ENCODE measurements around the gene UBE3C. TPM values are rescaled to one million over a fixed set of nuclear protein-coding genes. Genes with fewer than 3 reads are reported as not detected.
"Not testable (repeated sequence)": the region's sequence is repeated elsewhere in the genome, so short reads cannot be mapped to it uniquely, and the experiment has no call there.

Gene UBE3C
- total and polyA plus RNA-seq, 5 donors = 22.0 to 59.7 (median 52.7) TPM

- H3K4me3 ChIP-seq (ENCODE audit: low read length); H3K9me3 ChIP-seq (ENCODE audit: control insufficient read depth, low read length); H3K27me3 ChIP-seq (ENCODE audit: control insufficient read depth, insufficient read depth); ATAC-seq; H3K27ac ChIP-seq (ENCODE audit: low read length); intact Hi-C loops (cut with DNase I); DNase-seq; H3K4me1 ChIP-seq (ENCODE audit: control insufficient read depth, insufficient read depth, low read length): not testable (repeated sequence)
- 81% methylated on average over 2 of the region's 2 CpGs for WGBS
Measured at GRCh38 chr7:157130849-157131248, 7.9 kb upstream of the UBE3C start.

DNA sequence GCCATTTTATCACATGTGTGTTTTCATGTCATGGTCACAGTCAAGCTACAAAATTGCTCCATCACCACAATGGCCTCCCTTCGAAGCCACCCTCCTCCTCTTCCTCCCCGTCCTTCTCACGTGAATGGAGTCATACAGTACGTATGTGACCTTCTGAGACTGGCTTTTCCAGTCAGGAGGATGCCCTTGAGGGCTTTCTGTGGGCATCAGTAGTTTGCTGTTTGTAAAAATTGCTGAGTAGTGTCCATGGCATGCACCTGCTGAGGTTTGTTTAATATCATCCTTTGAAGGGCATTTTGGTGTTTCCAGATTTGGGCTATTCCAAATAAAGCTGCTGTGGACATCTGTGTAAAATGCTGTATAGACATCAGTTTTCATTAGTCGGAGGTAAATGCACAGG is 5.9 kb upstream of the UBE3C start:
- 78% methylated on average over 5 of the region's 5 CpGs for WGBS
- H3K4me1 ChIP-seq (ENCODE audit: control insufficient read depth, insufficient read depth, low read length) = no peaks in the 10 kb centered on the region
- H3K27ac ChIP-seq (ENCODE audit: low read length) = no peak overlapping the region
- intact Hi-C loops (cut with DNase I) = no loop called here
- no peaks in the 10 kb centered on the region for H3K9me3 ChIP-seq (ENCODE audit: control insufficient read depth, low read length)
- H3K4me3 ChIP-seq (ENCODE audit: low read length) = no peak overlapping the region
- H3K27me3 ChIP-seq (ENCODE audit: control insufficient read depth, insufficient read depth) = no peaks in the 10 kb centered on the region
- DNase-seq = no peak
- ATAC-seq = no peak

DNA sequence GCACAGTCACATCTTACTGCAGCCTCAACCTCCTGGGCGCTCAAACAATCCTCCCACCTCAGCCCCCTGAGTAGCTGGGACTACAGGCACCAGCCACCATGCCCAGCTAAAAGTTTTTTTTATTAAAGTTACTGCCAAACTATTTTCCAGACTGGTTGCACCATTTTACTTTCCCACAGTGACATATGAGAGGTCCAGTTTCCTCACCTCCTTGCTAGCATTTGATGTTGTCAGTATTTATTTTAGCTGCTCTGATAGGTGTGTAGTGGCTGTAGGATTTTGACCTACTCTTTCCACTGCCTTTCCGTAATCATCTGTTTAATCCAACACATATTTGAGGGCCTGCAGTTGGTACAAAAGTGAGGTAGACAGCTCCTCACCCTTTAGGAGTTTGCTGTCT is 5.4 kb upstream of the UBE3C start:
- H3K27me3 ChIP-seq (ENCODE audit: control insufficient read depth, insufficient read depth) = no peaks in the 10 kb centered on the region
- no peak overlapping the region for H3K4me3 ChIP-seq (ENCODE audit: low read length)
- H3K9me3 ChIP-seq (ENCODE audit: control insufficient read depth, low read length) = no peaks in the 10 kb centered on the region
- intact Hi-C loops (cut with DNase I) = no loop called here
- no peak for DNase-seq
- ATAC-seq = no peak
- no peaks in the 10 kb centered on the region for H3K4me1 ChIP-seq (ENCODE audit: control insufficient read depth, insufficient read depth, low read length)
- WGBS = 94% methylated on average over 2 of the region's 2 CpGs
- H3K27ac ChIP-seq (ENCODE audit: low read length) = no peak overlapping the region

DNA sequence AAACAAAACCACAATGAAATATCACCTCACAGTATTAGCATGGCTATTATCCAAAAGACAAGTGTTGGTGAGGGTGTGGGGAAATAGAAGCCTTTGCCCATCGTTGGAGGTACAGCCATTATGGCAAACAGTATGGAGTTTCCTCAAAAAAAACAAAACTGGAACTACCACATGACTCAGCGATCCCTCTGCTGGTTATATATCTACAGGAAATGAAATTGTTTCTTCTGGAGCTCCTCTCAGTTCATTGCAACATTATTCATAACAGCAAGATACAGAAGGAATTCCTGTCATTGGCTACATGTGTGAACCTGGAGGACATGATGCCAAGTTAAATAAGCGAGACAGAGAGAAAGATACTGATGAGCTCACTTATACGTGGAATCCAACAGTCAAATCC is 2.4 kb upstream of the UBE3C start:
- DNase-seq = no peak
- H3K27me3 ChIP-seq (ENCODE audit: control insufficient read depth, insufficient read depth) = no peaks in the 10 kb centered on the region
- no peaks in the 10 kb centered on the region for H3K9me3 ChIP-seq (ENCODE audit: control insufficient read depth, low read length)
- no peak for ATAC-seq
- no peak overlapping the region for H3K4me3 ChIP-seq (ENCODE audit: low read length)
- peaks cover 6% of the 10 kb centered on the region for H3K4me1 ChIP-seq (ENCODE audit: control insufficient read depth, insufficient read depth, low read length)
- WGBS = 12% methylated on average over 4 of the region's 4 CpGs
- intact Hi-C loops (cut with DNase I) = no loop called here
- no peak overlapping the region for H3K27ac ChIP-seq (ENCODE audit: low read length)

- peak overlapping the region; percentile 70 for H3K27ac ChIP-seq (ENCODE audit: low read length)
- 40% methylated on average over 5 of the region's 5 CpGs for WGBS
- ATAC-seq = no peak
- intact Hi-C loops (cut with DNase I) = no loop called here
- peaks cover 6% of the 10 kb centered on the region for H3K4me1 ChIP-seq (ENCODE audit: control insufficient read depth, insufficient read depth, low read length)
- H3K27me3 ChIP-seq (ENCODE audit: control insufficient read depth, insufficient read depth) = no peaks in the 10 kb centered on the region
- DNase-seq = no peak
- H3K9me3 ChIP-seq (ENCODE audit: control insufficient read depth, low read length) = no peaks in the 10 kb centered on the region
- peak overlapping the region; percentile 58 for H3K4me3 ChIP-seq (ENCODE audit: low read length)
Measured at GRCh38 chr7:157138101-157138423, 664 bp upstream of the UBE3C start.

GRCh38 chr7:157139111-157139809 is 534 bp downstream of the UBE3C start:
- peak overlapping the region; percentile 82 for H3K4me3 ChIP-seq (ENCODE audit: low read length)
- peak overlapping the region; percentile 87 for H3K27ac ChIP-seq (ENCODE audit: low read length)
- no peaks in the 10 kb centered on the region for H3K9me3 ChIP-seq (ENCODE audit: control insufficient read depth, low read length)
- WGBS = under 1% methylated on average over 73 of the region's 74 CpGs
- intact Hi-C loops (cut with DNase I) = no loop called here
- no peaks in the 10 kb centered on the region for H3K27me3 ChIP-seq (ENCODE audit: control insufficient read depth, insufficient read depth)
- DNase-seq = peak; percentile 61 to 82 (median 82)
- peak; percentile 79 to 81 for ATAC-seq
- peaks cover 6% of the 10 kb centered on the region for H3K4me1 ChIP-seq (ENCODE audit: control insufficient read depth, insufficient read depth, low read length)

GRCh38 chr7:157139810-157140510 is 1.2 kb downstream of the UBE3C start:
- no peaks in the 10 kb centered on the region for H3K27me3 ChIP-seq (ENCODE audit: control insufficient read depth, insufficient read depth)
- H3K4me3 ChIP-seq (ENCODE audit: low read length) = peak overlapping the region; percentile 82
- DNase-seq = no peak
- no peak for ATAC-seq
- H3K27ac ChIP-seq (ENCODE audit: low read length) = no peak overlapping the region
- 27% methylated on average over 19 of the region's 19 CpGs for WGBS
- intact Hi-C loops (cut with DNase I) = no loop called here
- H3K9me3 ChIP-seq (ENCODE audit: control insufficient read depth, low read length) = no peaks in the 10 kb centered on the region
- H3K4me1 ChIP-seq (ENCODE audit: control insufficient read depth, insufficient read depth, low read length) = peaks cover 6% of the 10 kb centered on the region

GRCh38 chr7:157140511-157140905 is 1.8 kb downstream of the UBE3C start:
- no peaks in the 10 kb centered on the region for H3K27me3 ChIP-seq (ENCODE audit: control insufficient read depth, insufficient read depth)
- peaks cover 6% of the 10 kb centered on the region for H3K4me1 ChIP-seq (ENCODE audit: control insufficient read depth, insufficient read depth, low read length)
- DNase-seq (no peak), ATAC-seq (no peak)
- H3K4me3 ChIP-seq (ENCODE audit: low read length) = no peak overlapping the region
- no peaks in the 10 kb centered on the region for H3K9me3 ChIP-seq (ENCODE audit: control insufficient read depth, low read length)
- intact Hi-C loops (cut with DNase I) = no loop called here
- WGBS = 83% methylated on average over 10 of the region's 10 CpGs
- H3K27ac ChIP-seq (ENCODE audit: low read length) = no peak overlapping the region

GRCh38 chr7:157141525-157142060 is 2.9 kb downstream of the UBE3C start:
- Histone ChIP-seq H3K27ac (ENCODE audit: low read length) (no peak overlapping the region), H3K27me3 (ENCODE audit: control insufficient read depth, insufficient read depth) (no peaks in the 10 kb centered on the region), H3K4me1 (ENCODE audit: control insufficient read depth, insufficient read depth, low read length) (peaks cover 6% of the 10 kb centered on the region), H3K4me3 (ENCODE audit: low read length) (no peak overlapping the region), H3K9me3 (ENCODE audit: control insufficient read depth, low read length) (no peaks in the 10 kb centered on the region)
- DNase-seq (no peak), ATAC-seq (no peak)
- intact Hi-C loops (cut with DNase I) = no loop called here
- 95% methylated on average over 16 of the region's 16 CpGs for WGBS

DNA sequence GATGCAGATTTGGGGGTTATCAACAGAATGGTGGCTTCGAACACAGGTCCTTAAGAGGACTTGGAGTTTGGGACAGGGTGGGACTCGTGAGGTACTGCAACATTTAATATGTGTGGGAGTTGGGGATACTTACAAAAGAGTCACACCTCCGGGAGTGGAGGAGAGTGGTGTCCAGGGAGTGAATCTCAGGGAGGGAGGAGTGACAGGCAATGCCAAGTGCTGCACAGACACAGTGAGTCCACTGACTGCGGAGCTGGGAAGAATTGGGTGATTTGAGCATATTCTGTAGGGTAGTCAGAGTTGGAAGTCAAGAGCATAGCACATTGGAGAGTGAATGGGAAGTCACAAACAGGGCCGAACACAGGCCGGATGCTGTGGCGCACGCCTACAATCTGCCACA is 5.1 kb downstream of the UBE3C start:
- peaks cover 6% of the 10 kb centered on the region for H3K4me1 ChIP-seq (ENCODE audit: control insufficient read depth, insufficient read depth, low read length)

DNA sequence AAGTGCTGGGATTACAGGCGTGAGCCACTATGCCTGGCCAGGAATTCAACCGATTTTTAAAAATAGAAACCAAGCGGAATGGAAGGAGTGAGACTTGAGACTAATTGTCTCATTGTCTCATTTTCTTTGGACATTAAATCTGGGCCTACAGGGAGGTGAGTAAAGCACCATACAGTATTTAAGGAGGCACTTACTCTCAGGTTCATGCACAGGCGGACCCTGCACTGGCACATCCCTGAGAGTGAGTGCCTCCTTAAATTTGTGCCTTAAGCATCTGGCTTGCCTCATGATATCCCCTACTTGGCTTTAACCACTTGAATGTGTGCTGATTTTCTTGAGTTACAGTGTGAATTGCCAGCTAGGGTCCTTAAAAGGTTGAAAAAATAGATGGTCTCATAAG is 10.6 kb downstream of the UBE3C start:
- intact Hi-C loops (cut with DNase I) = no loop called here
- no peaks in the 10 kb centered on the region for H3K27me3 ChIP-seq (ENCODE audit: control insufficient read depth, insufficient read depth)
- no peak for DNase-seq
- H3K4me1 ChIP-seq (ENCODE audit: control insufficient read depth, insufficient read depth, low read length) = peaks cover 8% of the 10 kb centered on the region
- no peak overlapping the region for H3K4me3 ChIP-seq (ENCODE audit: low read length)
- no peak overlapping the region for H3K27ac ChIP-seq (ENCODE audit: low read length)
- WGBS = 80% methylated on average over 4 of the region's 4 CpGs
- H3K9me3 ChIP-seq (ENCODE audit: control insufficient read depth, low read length) = no peaks in the 10 kb centered on the region
- ATAC-seq = no peak

More for the DNA sequence above, 5.1 kb downstream of the UBE3C start:
- intact Hi-C loops (cut with DNase I) = no loop called here
- ATAC-seq = no peak
- Histone ChIP-seq H3K9me3 (ENCODE audit: control insufficient read depth, low read length) (no peaks in the 10 kb centered on the region), H3K27ac (ENCODE audit: low read length) (no peak overlapping the region), H3K27me3 (ENCODE audit: control insufficient read depth, insufficient read depth) (no peaks in the 10 kb centered on the region), H3K4me3 (ENCODE audit: low read length) (no peak overlapping the region)
- 85% methylated on average over 8 of the region's 8 CpGs for WGBS
- no peak for DNase-seq

Data from right cardiac atrium (tissue), 5 donors.